Fibroblast of lung (primary cell): ENCODE data around the gene UBE2L3. TPM values are rescaled to one million over a fixed set of nuclear protein-coding genes. Genes with fewer than 3 reads are reported as not detected.

ENCODE experiments used
- DNase-seq, 2 donors: peaks; one replicate each; pipeline versions ENCODE4 v3.0.0 to v3.0.0-alpha.2; 2010; ENCODE audit warnings: low read depth in 2 of 2
- H2AFZ ChIP-seq: 2 replicates; pipeline ENCODE4 v1.5.1; 2012; ENCODE audit warnings: low read length, control low read depth, inconsistent platforms
- H3K27ac ChIP-seq: 2 replicates; pipeline ENCODE4 v1.5.1; 2011; ENCODE audit warnings: low read length, control low read depth; ENCODE audit not compliant: insufficient read depth
- H3K27me3 ChIP-seq: 2 replicates; pipeline ENCODE4 v1.5.1; 2011; ENCODE audit warnings: mild to moderate bottlenecking, low read length; ENCODE audit not compliant: control insufficient read depth, insufficient read depth
- H3K36me3 ChIP-seq: 2 replicates; pipeline ENCODE4 v1.5.1; 2011; ENCODE audit warnings: low read length; ENCODE audit not compliant: control insufficient read depth, insufficient read depth
- H3K4me1 ChIP-seq: 2 replicates; pipeline ENCODE4 v1.5.1; 2011; ENCODE audit warnings: low read length; ENCODE audit not compliant: control insufficient read depth, insufficient read depth; ENCODE audit errors: extremely low read depth
- H3K4me2 ChIP-seq: 2 replicates; pipeline ENCODE4 v1.5.1; 2011; ENCODE audit warnings: low read length, control low read depth; ENCODE audit not compliant: insufficient read depth; ENCODE audit errors: extremely low read depth
- H3K4me3 ChIP-seq, 4 experiments: fragments of 200-600 bp in 1 of 4; sonication (generic) in 1 of 4; replicated peaks in 1 of 4; 2 replicates each; pipeline ENCODE4 v1.5.1; 2011 to 2016; ENCODE audit warnings: low read length in 4 of 4, low read depth in 3 of 4, mild to moderate bottlenecking in 3 of 4, control low read depth in 2 of 4, inconsistent platforms in 1 of 4, mixed read lengths in 1 of 4; ENCODE audit not compliant: insufficient read depth in 1 of 4; ENCODE audit errors: control extremely low read depth in 1 of 4
- H3K79me2 ChIP-seq: 2 replicates; pipeline ENCODE4 v1.5.1; 2012; ENCODE audit warnings: mild to moderate bottlenecking, low read length, inconsistent platforms; ENCODE audit not compliant: control insufficient read depth, insufficient read depth
- H3K9ac ChIP-seq: 2 replicates; pipeline ENCODE4 v1.5.1; 2011; ENCODE audit warnings: mild to moderate bottlenecking, low read length, control low read depth; ENCODE audit not compliant: insufficient read depth
- H3K9me3 ChIP-seq: 2 replicates; pipeline ENCODE4 v1.5.1; 2012; ENCODE audit warnings: low read depth, low read length; ENCODE audit not compliant: control insufficient read depth, insufficient read depth
- H4K20me1 ChIP-seq: 2 replicates; pipeline ENCODE4 v1.5.1; 2011; ENCODE audit warnings: low read length; ENCODE audit not compliant: control insufficient read depth, insufficient read depth; ENCODE audit errors: extremely low read depth
- EZH2 ChIP-seq: IDR thresholded peaks from 2 replicates; pipeline ENCODE4 v1.5.1; 2012; ENCODE audit warnings: low read length, control low read depth, mild to moderate bottlenecking; ENCODE audit errors: missing control alignments
- polyA plus RNA-seq, 2 donors: library from polyadenylated mRNA; depleted of rRNA in 1 of 2; stranded (reverse) in 1 of 2; unstranded in 1 of 2; fragments of >200 nt; gene quantifications; 2 replicates each; pipeline ENCODE4 v1.2.1, GENCODE V29; 2011 to 2012; ENCODE audit warnings: missing spikeins in 1 of 2
- total RNA-seq: library from RNA; depleted of rRNA; stranded (reverse); fragments of >200 nt; gene quantifications from 2 replicates; pipeline ENCODE4 v1.2.1, GENCODE V29; 2014
- TF ChIP-seq, protein P1 (sequence below), 2 donors: IDR thresholded peaks in 1 of 2; conservative IDR thresholded peaks in 1 of 2; 1 replicate in 1 of 2; 2 replicates in 1 of 2; pipeline ENCODE4 v1.5.1; 2011 to 2012; ENCODE audit warnings: low read length in 2 of 2, control low read depth in 1 of 2, inconsistent platforms in 1 of 2, low read depth in 1 of 2, mild to moderate bottlenecking in 1 of 2

Gene UBE2L3
- total and polyA plus RNA-seq, 2 donors (not counting 1 experiment from before 2014, with no cell fraction given): 23.8 to 82.4 TPM

DNA sequence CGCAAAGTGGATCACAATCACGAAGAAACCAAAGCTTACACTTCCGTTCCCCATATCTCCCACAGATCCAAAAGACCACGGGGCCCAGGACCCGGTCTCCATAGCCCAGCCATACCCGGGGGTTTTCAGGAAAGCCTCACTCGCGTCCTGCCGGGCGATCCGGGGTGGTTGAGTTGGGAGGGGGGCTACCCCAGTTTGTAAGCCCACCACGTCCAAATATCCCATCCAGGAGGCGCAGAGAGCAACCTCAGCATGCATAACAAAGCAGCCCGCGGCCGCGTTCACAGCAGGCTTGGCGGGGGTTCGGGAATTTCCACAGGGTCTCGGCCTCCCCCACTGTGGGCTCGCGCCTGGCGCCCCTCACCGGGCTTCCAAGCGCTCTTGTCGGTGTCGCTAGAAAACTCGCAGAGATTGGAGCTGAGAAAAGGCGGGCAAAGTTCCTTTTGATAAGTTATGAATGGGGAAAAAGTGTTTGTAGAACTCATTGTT is 84.1 kb downstream of the UBE2L3 start:
- DNase-seq: no peak
- no peaks in the 10 kb centered on the region for H3K9me3 ChIP-seq
- H3K4me3 ChIP-seq: peak overlapping the region; percentile 61 to 78 (median 74)
- H3K27ac ChIP-seq: peak overlapping the region; percentile 65
- H2AFZ ChIP-seq: peak overlapping the region; percentile 65
- peaks cover 6% of the 10 kb centered on the region for H3K36me3 ChIP-seq
- H4K20me1 ChIP-seq: no peaks in the 10 kb centered on the region
- H3K9ac ChIP-seq: peak overlapping the region; percentile 65
- peak overlapping the region; percentile 95 for H3K4me2 ChIP-seq
- peaks cover 3% of the 10 kb centered on the region for H3K79me2 ChIP-seq
- H3K4me1 ChIP-seq: peaks cover 6% of the 10 kb centered on the region
- TF ChIP-seq, protein P1, sequence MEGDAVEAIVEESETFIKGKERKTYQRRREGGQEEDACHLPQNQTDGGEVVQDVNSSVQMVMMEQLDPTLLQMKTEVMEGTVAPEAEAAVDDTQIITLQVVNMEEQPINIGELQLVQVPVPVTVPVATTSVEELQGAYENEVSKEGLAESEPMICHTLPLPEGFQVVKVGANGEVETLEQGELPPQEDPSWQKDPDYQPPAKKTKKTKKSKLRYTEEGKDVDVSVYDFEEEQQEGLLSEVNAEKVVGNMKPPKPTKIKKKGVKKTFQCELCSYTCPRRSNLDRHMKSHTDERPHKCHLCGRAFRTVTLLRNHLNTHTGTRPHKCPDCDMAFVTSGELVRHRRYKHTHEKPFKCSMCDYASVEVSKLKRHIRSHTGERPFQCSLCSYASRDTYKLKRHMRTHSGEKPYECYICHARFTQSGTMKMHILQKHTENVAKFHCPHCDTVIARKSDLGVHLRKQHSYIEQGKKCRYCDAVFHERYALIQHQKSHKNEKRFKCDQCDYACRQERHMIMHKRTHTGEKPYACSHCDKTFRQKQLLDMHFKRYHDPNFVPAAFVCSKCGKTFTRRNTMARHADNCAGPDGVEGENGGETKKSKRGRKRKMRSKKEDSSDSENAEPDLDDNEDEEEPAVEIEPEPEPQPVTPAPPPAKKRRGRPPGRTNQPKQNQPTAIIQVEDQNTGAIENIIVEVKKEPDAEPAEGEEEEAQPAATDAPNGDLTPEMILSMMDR (conservative IDR thresholded peaks at IDR 0.05 in 1 of 2, IDR thresholded peaks at IDR 0.05 in 1 of 2; ENCODE audit: low read depth in 1 of 2, low read length in 2 of 2): no peak
- TF ChIP-seq EZH2: no peak
- no peaks in the 10 kb centered on the region for H3K27me3 ChIP-seq

- peak overlapping the region; percentile 69 for H3K9ac ChIP-seq
- H2AFZ ChIP-seq: peak overlapping the region; percentile 54
- H4K20me1 ChIP-seq: no peaks in the 10 kb centered on the region
- peaks cover 3% of the 10 kb centered on the region for H3K79me2 ChIP-seq
- H3K27me3 ChIP-seq: no peaks in the 10 kb centered on the region
- H3K36me3 ChIP-seq: peaks cover 6% of the 10 kb centered on the region
- peak overlapping the region; percentile 61 to 78 (median 74) for H3K4me3 ChIP-seq
- peak; percentile 83 to 85 for DNase-seq
- no peaks in the 10 kb centered on the region for H3K9me3 ChIP-seq
- TF ChIP-seq, protein P1 (conservative IDR thresholded peaks at IDR 0.05 in 1 of 2, IDR thresholded peaks at IDR 0.05 in 1 of 2; ENCODE audit: low read depth in 1 of 2, low read length in 2 of 2): no peak
- no peak for TF ChIP-seq EZH2
- H3K4me2 ChIP-seq: peak overlapping the region; percentile 95
- peaks cover 6% of the 10 kb centered on the region for H3K4me1 ChIP-seq
- peak overlapping the region; percentile 65 for H3K27ac ChIP-seq
Observed at GRCh38 chr22:21652010-21652546, 84.6 kb downstream of the UBE2L3 start.

GRCh38 chr22:21652547-21653545 is 85.3 kb downstream of the UBE2L3 start:
- no peak for DNase-seq
- H4K20me1 ChIP-seq: no peaks in the 10 kb centered on the region
- no peaks in the 10 kb centered on the region for H3K27me3 ChIP-seq
- no peaks in the 10 kb centered on the region for H3K9me3 ChIP-seq
- H3K79me2 ChIP-seq: peaks cover 3% of the 10 kb centered on the region
- no peak for TF ChIP-seq EZH2
- TF ChIP-seq, protein P1 (conservative IDR thresholded peaks at IDR 0.05 in 1 of 2, IDR thresholded peaks at IDR 0.05 in 1 of 2; ENCODE audit: low read depth in 1 of 2, low read length in 2 of 2): no peak
- peak overlapping the region; percentile 61 to 78 (median 74) for H3K4me3 ChIP-seq
- peak overlapping the region; percentile 65 for H3K27ac ChIP-seq
- H3K4me2 ChIP-seq: peak overlapping the region; percentile 81
- H3K4me1 ChIP-seq: peaks cover 6% of the 10 kb centered on the region
- peak overlapping the region; percentile 54 for H2AFZ ChIP-seq
- H3K9ac ChIP-seq: peak overlapping the region; percentile 69
- H3K36me3 ChIP-seq: peaks cover 5% of the 10 kb centered on the region
